Lower leg skin (tissue), 4 donors: ENCODE measurements around the gene GPT2. TPM values are rescaled to one million over a fixed set of nuclear protein-coding genes. Genes with fewer than 3 reads are reported as not detected.

Source experiments
- DNase-seq, 2 donors: peaks; one replicate each; pipeline ENCODE4 v3.0.0-alpha.2; 2019; ENCODE audit warnings: low spot score in 2 of 2
- H3K4me3 ChIP-seq: fragments of 200-600 bp; sonication (generic); 2 replicates; pipeline ENCODE4 v1.5.1; 2017; ENCODE audit warnings: mild to moderate bottlenecking, low read depth; ENCODE audit not compliant: poor library complexity, severe bottlenecking
- POLR2A ChIP-seq, 2 donors: fragments of 450-650 bp; IDR thresholded peaks; one replicate each; pipeline ENCODE4 v1.6.1; 2016 to 2017; ENCODE audit warnings: antibody characterized with exemption in 2 of 2, mild to moderate bottlenecking in 1 of 2, moderate library complexity in 1 of 2
- WGBS, 2 donors: methylation state at CpG; one replicate each; pipeline ENCODE4 v1.1.5; 2018; 5-methylcytosine and 5-hydroxymethylcytosine counted together
- intact Hi-C: fragments of 100-400 bp; cut with DNase I; formaldehyde crosslinking; loops from one replicate; pipeline ENCODE4 v1.15.0; 2023; ENCODE audit warnings: low total_unique reads
- total RNA-seq, 4 donors: library from RNA; depleted of rRNA; stranded (reverse); fragments of >200 nt; gene quantifications; one replicate each; pipeline ENCODE4 v1.1.0, GENCODE V29; 2016
- TF ChIP-seq, protein P1 (sequence below), 3 donors: fragments of 450-650 bp; IDR thresholded peaks; one replicate each; pipeline ENCODE4 v1.5.1; 2016; ENCODE audit warnings: antibody characterized with exemption in 3 of 3, mild to moderate bottlenecking in 3 of 3, moderate library complexity in 2 of 3

The GPT2 gene, protein sequence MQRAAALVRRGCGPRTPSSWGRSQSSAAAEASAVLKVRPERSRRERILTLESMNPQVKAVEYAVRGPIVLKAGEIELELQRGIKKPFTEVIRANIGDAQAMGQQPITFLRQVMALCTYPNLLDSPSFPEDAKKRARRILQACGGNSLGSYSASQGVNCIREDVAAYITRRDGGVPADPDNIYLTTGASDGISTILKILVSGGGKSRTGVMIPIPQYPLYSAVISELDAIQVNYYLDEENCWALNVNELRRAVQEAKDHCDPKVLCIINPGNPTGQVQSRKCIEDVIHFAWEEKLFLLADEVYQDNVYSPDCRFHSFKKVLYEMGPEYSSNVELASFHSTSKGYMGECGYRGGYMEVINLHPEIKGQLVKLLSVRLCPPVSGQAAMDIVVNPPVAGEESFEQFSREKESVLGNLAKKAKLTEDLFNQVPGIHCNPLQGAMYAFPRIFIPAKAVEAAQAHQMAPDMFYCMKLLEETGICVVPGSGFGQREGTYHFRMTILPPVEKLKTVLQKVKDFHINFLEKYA
- 100 to 1,000 TPM in 1 of 4 donors, 10 to 100 TPM in 3; 69.8 to 106 (median 83.1) TPM for total RNA-seq

- peak within 1 kb of the TSS; percentile 61 for H3K4me3 ChIP-seq
- peak; percentile 90 to 98 for DNase-seq
- intact Hi-C loops, result no loop called here
- WGBS, 2 donors, result 0 to 1% methylated on average over 34 to 47 of the region's 75 CpGs
- TF ChIP-seq, protein P1, sequence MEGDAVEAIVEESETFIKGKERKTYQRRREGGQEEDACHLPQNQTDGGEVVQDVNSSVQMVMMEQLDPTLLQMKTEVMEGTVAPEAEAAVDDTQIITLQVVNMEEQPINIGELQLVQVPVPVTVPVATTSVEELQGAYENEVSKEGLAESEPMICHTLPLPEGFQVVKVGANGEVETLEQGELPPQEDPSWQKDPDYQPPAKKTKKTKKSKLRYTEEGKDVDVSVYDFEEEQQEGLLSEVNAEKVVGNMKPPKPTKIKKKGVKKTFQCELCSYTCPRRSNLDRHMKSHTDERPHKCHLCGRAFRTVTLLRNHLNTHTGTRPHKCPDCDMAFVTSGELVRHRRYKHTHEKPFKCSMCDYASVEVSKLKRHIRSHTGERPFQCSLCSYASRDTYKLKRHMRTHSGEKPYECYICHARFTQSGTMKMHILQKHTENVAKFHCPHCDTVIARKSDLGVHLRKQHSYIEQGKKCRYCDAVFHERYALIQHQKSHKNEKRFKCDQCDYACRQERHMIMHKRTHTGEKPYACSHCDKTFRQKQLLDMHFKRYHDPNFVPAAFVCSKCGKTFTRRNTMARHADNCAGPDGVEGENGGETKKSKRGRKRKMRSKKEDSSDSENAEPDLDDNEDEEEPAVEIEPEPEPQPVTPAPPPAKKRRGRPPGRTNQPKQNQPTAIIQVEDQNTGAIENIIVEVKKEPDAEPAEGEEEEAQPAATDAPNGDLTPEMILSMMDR (IDR thresholded peaks at IDR 0.05), result peak in 1 of 3 donors; percentile 77
- no peak for TF ChIP-seq POLR2A (IDR thresholded peaks at IDR 0.05)
Measured at GRCh38 chr16:46883690-46884512, at the start of gene GPT2. TSS of gene GPT2 (plus strand) at chr16:46884362. CDS start at chr16:46884716, 354 bp downstream.

DNA sequence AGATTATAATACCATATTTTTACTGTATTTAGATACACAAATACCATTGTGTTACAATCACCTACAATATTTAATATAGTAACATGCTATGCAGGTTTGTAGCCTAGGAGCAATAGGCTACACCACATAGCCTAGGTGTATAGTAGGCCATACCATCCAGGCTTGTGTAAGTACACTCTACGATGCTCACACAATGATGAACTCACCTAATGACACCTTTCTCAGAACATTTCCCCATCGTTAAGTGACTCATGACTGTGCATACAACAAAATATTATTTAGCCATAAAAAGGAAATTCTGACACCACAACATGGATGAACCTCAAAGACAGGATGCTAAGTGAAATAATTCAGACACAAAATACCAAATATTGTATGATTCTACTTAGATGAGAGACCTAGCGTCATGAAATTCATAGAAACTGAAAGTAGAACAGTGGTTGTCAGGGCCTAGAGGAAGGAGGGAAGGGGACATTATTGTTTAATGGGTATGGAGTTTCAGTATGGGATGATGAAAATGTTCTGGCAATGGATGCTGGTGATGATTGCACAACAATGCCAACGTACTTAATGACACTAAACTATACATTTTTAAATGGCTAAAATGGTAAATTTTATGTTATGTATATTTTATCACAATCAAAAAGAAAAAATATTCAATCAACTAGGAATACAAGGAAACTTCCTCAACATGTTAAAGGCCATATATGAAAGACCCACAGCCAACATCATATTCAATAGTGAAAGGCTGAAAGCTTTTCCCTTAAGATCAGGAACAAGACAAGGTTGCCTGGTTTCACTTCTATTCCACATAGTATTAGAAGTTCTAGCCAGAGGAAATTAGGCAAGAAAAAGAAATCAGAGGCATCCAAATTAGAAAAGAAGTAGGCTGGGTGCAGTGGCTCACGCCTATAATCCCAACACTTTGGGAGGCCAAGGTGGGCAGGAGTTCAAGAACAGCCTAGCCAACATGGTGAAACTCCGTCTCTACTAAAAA, 47.3 kb upstream of the GPT2 start:
- DNase-seq, result no peak
- intact Hi-C loops, result no loop called here
- H3K4me3 ChIP-seq, result no peak overlapping the region
- WGBS, 2 donors, result 74 to 79% methylated on average over 6 of the region's 6 CpGs
- TF ChIP-seq, protein P1 (IDR thresholded peaks at IDR 0.05), result no peak
- no peak for TF ChIP-seq POLR2A (IDR thresholded peaks at IDR 0.05)

- H3K4me3 ChIP-seq, result no peak overlapping the region
- 73 to 78% methylated on average over 11 of the region's 11 CpGs for WGBS, 2 donors
- intact Hi-C loops, result no loop called here
- peak in 1 of 2 donors; percentile 70 for DNase-seq
- TF ChIP-seq, protein P1 (IDR thresholded peaks at IDR 0.05), result no peak
- no peak for TF ChIP-seq POLR2A (IDR thresholded peaks at IDR 0.05)
Measured at GRCh38 chr16:46839986-46840443, 44.1 kb upstream of the GPT2 start.

DNA sequence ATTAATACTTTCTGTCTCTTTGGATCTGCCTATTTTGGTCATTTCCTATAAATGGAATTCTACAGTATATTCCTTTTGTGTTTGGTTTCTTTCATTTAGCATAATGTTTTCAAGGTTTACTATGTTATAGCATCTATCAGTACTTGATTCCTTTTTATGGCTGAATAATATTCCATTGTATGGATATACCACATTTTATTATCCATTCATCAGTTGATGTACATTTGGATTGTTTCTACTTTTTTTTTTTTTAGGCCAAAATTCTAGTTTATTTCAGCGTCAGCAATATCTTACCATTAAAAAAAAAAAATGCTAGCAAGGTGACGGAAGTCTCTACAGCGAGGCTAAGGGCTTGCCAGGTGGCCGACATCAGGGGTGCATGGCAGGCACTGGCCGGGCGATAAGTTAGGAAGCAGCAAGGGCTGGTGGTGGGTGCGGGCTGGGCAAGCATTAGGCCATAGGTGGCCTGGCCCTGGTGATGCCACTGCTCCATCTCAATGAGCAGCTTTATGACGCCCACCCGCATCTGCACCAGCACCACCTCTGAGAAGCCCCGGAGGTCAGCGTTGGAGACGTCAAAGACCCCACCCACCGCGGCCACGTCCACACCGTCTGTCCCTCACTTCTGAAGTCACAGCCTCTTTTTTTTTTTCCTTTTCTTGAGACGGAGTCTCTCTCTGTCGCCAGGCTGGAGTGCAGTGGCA, 41.8 kb upstream of the GPT2 start:
- 93 to 95% methylated on average over 18 of the region's 18 CpGs for WGBS, 2 donors
- DNase-seq, result peak in 1 of 2 donors; percentile 83
- H3K4me3 ChIP-seq, result no peak overlapping the region
- TF ChIP-seq POLR2A (IDR thresholded peaks at IDR 0.05), result no peak
- TF ChIP-seq, protein P1 (IDR thresholded peaks at IDR 0.05), result no peak
- intact Hi-C loops, result no loop called here
